ENCODE data around the gene MIAT. TPM values are rescaled to one million over a fixed set of nuclear protein-coding genes. Genes with fewer than 3 reads are reported as not detected.

Gene MIAT
- total and polyA plus RNA-seq, 8 donors, result under 0.01 to 29.8 (median 0.41) TPM

- Histone ChIP-seq H3K36me3 (peaks cover 0 to 2% (median 2%) of the 10 kb centered on the region in 4 donors), H3K27ac (no peak overlapping the region), H3K9me3 (no peaks in the 10 kb centered on the region), H3K4me1 (no peaks in the 10 kb centered on the region), H3K4me3 (no peak overlapping the region), H3K27me3 (no peaks in the 10 kb centered on the region)
- intact Hi-C loops (cut with DNase I; ENCODE audit: low total_unique reads), result no loop called here
- DNase-seq, result no peak
- no peak for TF ChIP-seq POLR2A (IDR thresholded peaks at IDR 0.05)
These were observed 30.1 kb downstream of the MIAT start for GRCh38 chr22:26687439-26687838.

- Histone ChIP-seq H3K9me3 (no peaks in the 10 kb centered on the region), H3K27me3 (no peaks in the 10 kb centered on the region), H3K27ac (no peak overlapping the region), H3K36me3 (peaks cover 0 to 12% (median 7%) of the 10 kb centered on the region in 4 donors), H3K4me3 (no peak overlapping the region), H3K4me1 (no peaks in the 10 kb centered on the region)
- no peak for DNase-seq
- WGBS, 5 donors, result 64 to 79% (median 74%) methylated on average over 10 to 12 of the region's 12 CpGs
- intact Hi-C loops (cut with DNase I; ENCODE audit: low total_unique reads), result no loop called here
- TF ChIP-seq CTCF (IDR thresholded peaks at IDR 0.05) (no peak), POLR2A (IDR thresholded peaks at IDR 0.05) (no peak), EP300 (IDR thresholded peaks at IDR 0.05) (no peak), POLR2AphosphoS5 (IDR thresholded peaks at IDR 0.05) (no peak)
These were observed 32.3 kb downstream of the MIAT start for GRCh38 chr22:26689513-26690301.

GRCh38 chr22:26690654-26691376 is 33.4 kb downstream of the MIAT start:
- H3K9me3 ChIP-seq, result no peaks in the 10 kb centered on the region
- H3K27me3 ChIP-seq, result no peaks in the 10 kb centered on the region
- no peak overlapping the region for H3K27ac ChIP-seq
- no peak for DNase-seq
- H3K4me1 ChIP-seq, result no peaks in the 10 kb centered on the region
- peaks cover 0 to 20% (median 14%) of the 10 kb centered on the region in 4 donors for H3K36me3 ChIP-seq
- intact Hi-C loops (cut with DNase I; ENCODE audit: low total_unique reads), result no loop called here
- H3K4me3 ChIP-seq, result no peak overlapping the region
- 56 to 87% (median 75%) methylated on average over 3 of the region's 3 CpGs for WGBS, 5 donors
- TF ChIP-seq POLR2A (IDR thresholded peaks at IDR 0.05), result no peak
- no peak for TF ChIP-seq CTCF (IDR thresholded peaks at IDR 0.05)
- no peak for TF ChIP-seq POLR2AphosphoS5 (IDR thresholded peaks at IDR 0.05)
- no peak for TF ChIP-seq EP300 (IDR thresholded peaks at IDR 0.05)

- 75 to 87% (median 81%) methylated on average over 6 of the region's 6 CpGs for WGBS, 5 donors
- no peak overlapping the region for H3K4me3 ChIP-seq
- no peak overlapping the region for H3K27ac ChIP-seq
- TF ChIP-seq POLR2AphosphoS5 (IDR thresholded peaks at IDR 0.05), result no peak
- no peak for TF ChIP-seq POLR2A (IDR thresholded peaks at IDR 0.05)
- TF ChIP-seq CTCF (IDR thresholded peaks at IDR 0.05), result no peak
- TF ChIP-seq EP300 (IDR thresholded peaks at IDR 0.05), result no peak
- intact Hi-C loops (cut with DNase I; ENCODE audit: low total_unique reads), result no loop called here
- DNase-seq, result no peak
- H3K4me1 ChIP-seq, result no peaks in the 10 kb centered on the region
- peaks cover 0 to 24% (median 16%) of the 10 kb centered on the region in 4 donors for H3K36me3 ChIP-seq
- no peaks in the 10 kb centered on the region for H3K27me3 ChIP-seq
- H3K9me3 ChIP-seq, result no peaks in the 10 kb centered on the region
These were observed 34.0 kb downstream of the MIAT start for GRCh38 chr22:26691377-26691716.

- TF ChIP-seq POLR2A (IDR thresholded peaks at IDR 0.05) (no peak), CTCF (IDR thresholded peaks at IDR 0.05) (no peak), EP300 (IDR thresholded peaks at IDR 0.05) (no peak), POLR2AphosphoS5 (IDR thresholded peaks at IDR 0.05) (no peak)
- intact Hi-C loops (cut with DNase I; ENCODE audit: low total_unique reads), result no loop called here
These were observed 34.8 kb downstream of the MIAT start for GRCh38 chr22:26692215-26692614.

More at GRCh38 chr22:26692215-26692614, 34.8 kb downstream of the MIAT start:
- DNase-seq, result no peak
- Histone ChIP-seq H3K27me3 (no peaks in the 10 kb centered on the region), H3K36me3 (peaks cover 0 to 33% (median 18%) of the 10 kb centered on the region in 4 donors), H3K27ac (no peak overlapping the region), H3K4me3 (no peak overlapping the region), H3K9me3 (no peaks in the 10 kb centered on the region), H3K4me1 (no peaks in the 10 kb centered on the region)
- WGBS, 5 donors, result 92 to 96% (median 93%) methylated on average over 3 of the region's 3 CpGs
